ENCODE results near the gene ZNF385B. TPM values are rescaled to one million over a fixed set of nuclear protein-coding genes. Genes with fewer than 3 reads are reported as not detected.
"Not testable (repeated sequence)": the region's sequence is repeated elsewhere in the genome, so short reads cannot be mapped to it uniquely, and the experiment has no call there.

Gene ZNF385B
- total RNA-seq, 1 experiment from 2014 or later: not detected

DNA sequence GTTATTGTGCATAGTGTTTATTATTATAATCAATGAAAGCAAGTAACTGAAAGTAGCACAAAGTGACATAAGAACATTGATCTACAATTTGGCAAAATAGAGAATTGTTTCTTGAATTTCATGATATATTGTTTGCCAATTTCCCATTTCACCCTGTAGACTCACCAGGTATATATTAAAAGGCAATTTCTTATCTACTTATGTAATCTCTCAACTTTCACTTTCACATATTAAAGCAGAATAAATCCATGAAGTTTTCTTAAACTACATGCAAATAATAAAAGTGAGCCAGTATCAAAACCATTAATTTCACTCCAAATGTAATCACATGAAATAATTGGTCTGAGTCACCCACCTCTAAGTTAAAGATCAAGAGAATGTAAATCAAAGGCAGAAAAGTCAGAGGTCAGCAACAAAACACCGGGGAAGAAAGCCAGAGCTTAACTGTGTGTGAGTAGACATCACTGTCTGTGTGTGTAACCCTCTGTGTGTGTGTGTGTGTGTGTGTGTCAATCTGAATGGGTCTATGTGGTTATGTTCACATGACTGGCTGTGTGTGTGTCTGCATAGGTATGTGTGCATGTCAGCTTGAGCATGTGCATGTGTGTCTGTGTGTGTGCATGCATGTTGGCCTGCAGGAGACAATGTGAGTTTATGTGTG is 44.1 kb downstream of the ZNF385B start:
- DNase-seq (ENCODE audit: low read depth): no peak
- in situ Hi-C loops (cut with HindIII; ENCODE audit: low pct_unique_long_range_greater_than_20kb, low sequenced_read_pairs): no loop called here

DNA sequence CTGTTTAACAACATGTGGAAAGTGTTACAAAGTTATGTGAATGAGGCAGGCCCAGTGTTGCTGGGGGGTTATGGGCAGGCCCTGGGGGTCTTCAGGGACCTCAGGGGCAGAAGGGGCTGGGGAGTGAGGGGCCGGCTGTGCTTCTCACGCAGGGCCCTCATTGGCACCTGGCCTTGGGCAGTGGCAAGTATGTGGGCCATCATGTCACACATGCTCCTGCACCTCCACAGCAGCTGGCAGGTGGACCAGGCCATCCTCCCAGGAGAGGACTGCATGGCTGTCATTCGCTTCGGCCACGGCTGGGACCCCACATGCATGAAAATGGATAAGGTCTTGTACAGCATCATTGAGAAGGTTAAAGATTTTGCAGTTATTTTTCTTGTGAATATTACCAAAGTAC is 47.4 kb downstream of the ZNF385B start:
- no peak for DNase-seq (ENCODE audit: low read depth)
- in situ Hi-C loops (cut with HindIII; ENCODE audit: low pct_unique_long_range_greater_than_20kb, low sequenced_read_pairs): no loop called here

DNA sequence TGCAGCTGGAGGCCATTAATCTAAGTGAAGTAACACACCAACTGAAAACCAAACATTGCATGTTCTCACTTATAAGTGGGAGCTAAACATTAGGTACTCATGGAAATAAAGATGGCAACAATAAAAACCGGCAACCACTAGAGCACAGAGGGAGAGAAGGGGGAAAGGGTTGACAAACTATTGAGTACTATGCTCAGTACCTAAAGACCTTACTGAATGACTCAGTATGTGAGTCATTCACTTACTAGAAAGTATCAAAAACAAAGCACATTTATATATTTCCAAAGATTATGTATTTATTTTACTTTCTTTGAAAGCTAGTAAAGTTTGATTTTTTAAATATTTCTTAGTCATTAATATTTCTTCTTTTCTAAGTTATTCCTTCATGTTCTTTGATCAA is 48.9 kb downstream of the ZNF385B start:
- in situ Hi-C loops (cut with HindIII; ENCODE audit: low pct_unique_long_range_greater_than_20kb, low sequenced_read_pairs): no loop called here
- DNase-seq (ENCODE audit: low read depth): no peak

DNA sequence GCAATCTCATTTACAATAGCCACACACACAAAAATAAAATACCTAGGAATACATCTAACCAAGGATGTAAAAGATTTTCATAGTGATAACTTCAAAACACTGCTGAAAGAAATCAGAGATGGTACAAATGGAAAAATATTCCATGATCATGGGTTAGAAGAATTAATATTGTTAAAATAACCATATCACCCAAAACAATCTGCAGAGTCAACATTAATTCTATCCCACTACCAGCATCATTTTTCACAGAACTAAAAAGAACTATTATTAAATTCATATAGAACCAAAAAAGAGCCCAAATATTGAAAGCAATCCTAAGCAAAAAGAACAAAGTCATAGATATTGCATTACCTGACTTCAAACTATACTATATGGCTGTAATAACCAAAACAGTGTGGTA is 50.4 kb downstream of the ZNF385B start:
- in situ Hi-C loops (cut with HindIII; ENCODE audit: low pct_unique_long_range_greater_than_20kb, low sequenced_read_pairs): no loop called here
- no peak for DNase-seq (ENCODE audit: low read depth)

DNA sequence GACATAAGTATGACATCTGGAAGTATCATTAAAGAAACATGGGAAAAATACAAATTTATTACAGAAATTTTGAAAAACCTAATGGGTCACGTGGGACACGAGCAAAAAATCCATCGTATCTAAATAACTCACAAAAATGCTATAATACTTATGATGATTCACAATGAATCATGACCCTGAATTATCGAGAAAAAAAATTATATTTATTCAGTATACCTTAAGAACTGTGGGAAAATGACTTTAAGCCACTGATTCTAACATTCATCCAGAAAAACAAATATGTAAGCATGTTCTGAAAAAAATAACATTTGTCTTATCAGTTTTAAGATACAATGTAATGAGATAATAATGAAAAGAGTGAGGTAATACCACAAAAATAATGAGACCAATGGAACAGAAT is 51.8 kb downstream of the ZNF385B start:
- in situ Hi-C loops (cut with HindIII; ENCODE audit: low pct_unique_long_range_greater_than_20kb, low sequenced_read_pairs): no loop called here

DNA sequence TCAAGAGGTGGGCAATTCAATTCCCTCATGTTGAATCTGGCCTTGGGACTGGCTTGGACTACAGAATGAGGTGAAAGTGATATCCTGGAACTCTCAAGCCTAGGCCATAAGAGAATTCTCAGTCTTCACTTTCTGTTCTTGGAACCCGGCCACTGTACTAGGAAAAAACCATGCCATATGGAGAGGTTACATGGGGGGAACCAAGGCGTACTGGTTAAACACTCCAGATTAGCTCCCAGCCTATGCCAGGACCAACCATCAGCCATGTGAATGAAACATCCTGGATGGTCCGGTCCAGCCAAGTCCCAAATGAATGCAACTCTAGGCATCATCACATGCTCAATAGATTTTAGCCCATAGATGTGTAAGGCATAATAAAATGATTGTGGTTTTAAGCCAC is 56.4 kb downstream of the ZNF385B start:
- in situ Hi-C loops (cut with HindIII; ENCODE audit: low pct_unique_long_range_greater_than_20kb, low sequenced_read_pairs): no loop called here
- DNase-seq (ENCODE audit: low read depth): no peak

More for the DNA sequence above, 51.8 kb downstream of the ZNF385B start:
- no peak for DNase-seq (ENCODE audit: low read depth)

DNA sequence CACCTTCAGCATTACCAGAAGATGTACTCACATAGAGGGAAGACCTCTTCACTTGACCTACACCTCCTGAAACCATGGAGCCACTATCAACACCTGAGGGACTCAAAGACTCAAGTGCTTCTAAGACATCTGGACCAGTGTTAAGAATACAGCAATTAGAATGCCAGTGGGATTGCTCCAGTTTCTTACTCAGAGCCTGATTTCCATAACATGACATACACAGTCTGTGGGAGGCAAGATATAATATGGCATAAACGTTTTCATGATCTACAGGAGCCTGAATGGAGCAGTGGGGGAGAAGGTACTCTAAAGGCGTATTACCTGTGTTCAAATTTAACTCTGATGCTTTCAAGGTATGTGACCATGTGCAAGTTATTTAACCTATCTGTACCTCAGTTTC is 57.2 kb downstream of the ZNF385B start:
- no peak for DNase-seq (ENCODE audit: low read depth)
- in situ Hi-C loops (cut with HindIII; ENCODE audit: low pct_unique_long_range_greater_than_20kb, low sequenced_read_pairs): no loop called here

DNA sequence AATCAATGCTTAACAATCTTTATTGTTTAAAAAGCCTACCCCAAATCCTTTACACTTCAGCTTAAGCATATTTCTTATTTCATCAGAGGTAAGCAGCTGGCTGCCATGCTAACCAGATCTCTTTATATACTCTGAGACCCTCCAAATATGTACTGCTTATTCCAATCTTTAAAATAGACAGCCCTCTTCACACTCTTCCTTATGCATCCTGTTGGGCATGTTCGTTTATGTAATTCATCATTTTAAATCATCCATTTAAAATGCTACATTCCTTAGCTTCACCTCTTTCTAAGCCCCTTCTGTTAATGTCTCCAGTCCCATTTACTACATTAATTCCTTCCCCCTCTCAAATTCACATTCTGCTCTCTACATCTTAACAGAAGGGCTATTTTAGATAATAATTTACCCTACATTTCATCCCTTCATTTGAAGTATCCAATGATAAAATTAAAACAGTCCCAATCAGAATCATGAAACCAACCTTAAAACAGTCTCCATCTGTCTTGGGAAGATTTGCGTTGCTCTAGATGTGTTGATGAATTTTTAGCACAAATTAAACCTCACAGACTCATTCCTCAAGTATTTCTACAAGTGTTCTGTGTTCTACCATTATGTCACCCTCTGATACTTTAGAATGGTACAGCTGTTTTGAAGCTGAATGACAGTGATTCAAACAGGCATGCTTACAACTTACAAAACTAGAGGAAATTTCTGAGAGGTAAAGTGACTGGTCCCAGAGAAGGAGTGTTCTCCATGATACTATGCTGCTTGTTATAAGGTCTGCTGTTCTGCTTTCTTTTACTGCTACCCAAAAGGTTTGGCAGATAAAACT is 59.1 kb downstream of the ZNF385B start:
- no peak for DNase-seq (ENCODE audit: low read depth)
- in situ Hi-C loops (cut with HindIII; ENCODE audit: low pct_unique_long_range_greater_than_20kb, low sequenced_read_pairs): no loop called here

DNA sequence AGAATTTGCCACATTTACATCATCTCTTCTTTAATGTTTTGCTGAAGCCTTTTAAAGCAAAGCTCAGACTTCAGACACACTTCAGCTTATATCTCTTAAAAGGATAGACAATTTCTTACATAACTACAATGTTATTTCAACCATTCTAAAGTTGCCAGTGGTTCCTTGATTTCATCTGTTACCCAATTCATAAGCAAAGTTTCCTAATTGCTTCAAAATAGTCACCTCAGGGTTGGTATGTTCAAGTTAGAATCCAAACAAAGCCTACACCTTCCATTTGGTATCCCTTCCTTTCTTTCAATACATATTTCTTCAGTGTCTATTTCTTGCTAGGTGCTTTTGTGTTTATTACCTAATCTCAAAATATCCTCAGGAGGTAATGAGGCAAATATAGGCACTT is 60.6 kb downstream of the ZNF385B start:
- DNase-seq (ENCODE audit: low read depth): no peak
- in situ Hi-C loops (cut with HindIII; ENCODE audit: low pct_unique_long_range_greater_than_20kb, low sequenced_read_pairs): no loop called here

DNA sequence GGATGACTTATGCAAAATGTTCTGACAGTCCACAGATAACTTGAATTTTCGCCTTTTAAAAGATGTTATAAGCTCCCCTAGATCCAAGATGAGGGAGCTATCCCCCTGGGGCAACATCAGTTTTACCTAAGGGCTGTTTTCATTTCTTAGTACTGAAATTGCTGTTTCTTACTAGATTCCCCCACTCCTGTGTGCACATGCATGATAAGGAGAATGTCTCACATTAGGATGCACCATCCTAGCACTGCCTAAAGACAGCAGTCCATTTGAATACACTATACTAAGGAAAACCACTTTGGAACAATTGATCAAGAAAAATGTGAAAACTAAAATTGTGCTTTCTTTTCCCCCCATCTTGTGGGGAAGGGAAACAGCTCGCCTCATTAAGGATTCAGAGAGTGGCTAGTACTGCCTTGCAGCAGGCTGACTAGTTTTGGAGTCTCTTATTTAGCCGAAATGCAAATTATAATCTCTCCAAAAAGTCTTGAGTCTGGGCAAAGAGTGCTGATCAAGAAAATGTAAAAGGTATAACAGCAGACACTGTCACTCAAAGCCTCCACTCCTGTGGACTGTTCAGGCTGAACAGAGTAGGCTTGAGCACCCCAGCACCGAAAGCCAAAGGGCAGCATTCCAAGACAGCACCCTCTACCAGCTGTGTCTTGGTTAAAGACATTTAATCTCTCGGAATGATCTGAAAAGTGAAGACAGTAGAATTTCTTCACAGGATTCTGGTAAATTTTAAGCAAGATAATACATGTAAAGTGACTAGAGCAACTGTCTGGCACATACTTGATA is 65.0 kb downstream of the ZNF385B start:
- DNase-seq (ENCODE audit: low read depth): no peak
- in situ Hi-C loops (cut with HindIII; ENCODE audit: low pct_unique_long_range_greater_than_20kb, low sequenced_read_pairs): no loop called here

DNA sequence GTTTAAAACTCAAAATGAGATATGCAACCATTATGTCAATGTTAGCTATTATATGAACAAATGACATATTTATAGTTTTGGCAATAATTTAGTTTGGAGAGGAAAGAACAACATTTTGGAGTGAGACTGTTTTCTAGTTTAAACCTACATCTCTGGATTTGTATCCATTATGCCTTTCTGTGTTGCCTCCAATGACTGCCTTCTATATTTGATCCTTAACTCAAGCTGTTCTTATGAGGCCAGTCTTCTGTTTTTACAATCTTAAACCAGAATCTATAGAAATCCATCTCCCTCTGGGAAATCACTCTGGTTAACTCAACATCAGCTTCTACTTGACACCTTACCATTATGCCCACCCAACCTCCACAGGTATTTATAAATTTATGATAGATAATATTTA is 67.5 kb downstream of the ZNF385B start:
- DNase-seq (ENCODE audit: low read depth): no peak
- in situ Hi-C loops (cut with HindIII; ENCODE audit: low pct_unique_long_range_greater_than_20kb, low sequenced_read_pairs): no loop called here

DNA sequence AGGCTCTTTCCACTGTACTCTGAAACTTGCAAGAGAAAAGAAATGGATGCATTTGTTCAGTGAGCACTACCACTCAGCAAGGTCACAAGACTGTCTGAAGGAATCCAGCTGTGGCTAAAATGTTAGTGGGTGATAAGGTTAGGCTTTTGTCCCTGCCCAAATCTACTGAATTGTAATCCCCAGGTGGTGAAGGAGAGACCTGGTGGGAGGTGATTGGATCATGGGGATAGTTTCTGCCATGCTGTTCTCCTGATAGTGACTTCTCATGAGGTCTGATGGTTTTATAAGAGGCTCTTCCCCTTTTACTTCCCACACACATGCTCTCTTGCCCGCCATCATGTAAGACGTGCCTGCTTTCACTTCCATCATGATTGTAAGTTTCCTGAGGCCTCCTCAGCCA is 68.2 kb downstream of the ZNF385B start:
- in situ Hi-C loops (cut with HindIII; ENCODE audit: low pct_unique_long_range_greater_than_20kb, low sequenced_read_pairs): no loop called here
- no peak for DNase-seq (ENCODE audit: low read depth)

DNA sequence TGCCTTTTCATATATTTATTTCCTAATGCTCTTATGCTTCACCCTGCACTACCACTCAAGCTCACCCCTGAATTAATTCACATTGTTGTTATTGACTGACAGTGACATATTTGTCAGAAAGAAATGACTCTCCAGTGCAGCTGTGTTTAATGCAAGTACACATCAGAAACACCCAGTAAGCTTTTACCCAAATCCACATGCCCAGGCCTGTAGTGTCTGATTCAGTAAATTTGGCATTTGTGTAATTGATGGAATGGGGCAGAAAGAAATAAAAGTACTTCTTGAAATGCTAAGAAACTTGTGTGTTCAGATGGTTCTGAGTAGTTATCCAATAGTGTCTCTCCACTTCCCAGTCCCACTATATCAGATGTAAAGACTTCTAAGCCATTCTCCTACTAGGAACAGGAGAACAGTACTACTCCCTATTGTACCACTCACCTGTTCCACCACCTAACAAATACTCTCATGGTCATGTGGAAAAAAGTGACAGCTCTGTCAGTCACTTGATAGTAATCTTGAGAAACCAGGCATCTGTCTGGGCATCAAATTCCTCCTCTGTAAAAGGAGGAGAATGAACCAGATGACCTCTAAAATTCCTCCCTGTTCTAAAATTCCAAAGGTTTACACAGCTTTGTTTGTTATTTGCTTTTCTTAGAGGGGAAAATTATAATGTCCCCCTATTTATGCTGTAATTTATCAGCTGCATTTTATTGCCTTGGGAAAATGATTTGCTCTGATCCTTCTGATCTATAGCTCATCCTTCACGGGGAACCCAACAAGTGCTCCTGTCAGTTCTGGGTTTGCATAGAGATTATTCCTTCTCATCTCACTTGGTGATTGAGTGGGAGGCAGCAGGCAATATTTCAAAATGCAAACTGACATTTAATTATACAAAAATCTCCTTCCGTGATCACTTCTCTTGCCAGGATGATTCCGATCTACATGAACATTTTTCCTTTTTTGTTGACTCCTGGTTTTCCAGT is 70.9 kb downstream of the ZNF385B start:
- no peak for DNase-seq (ENCODE audit: low read depth)
- in situ Hi-C loops (cut with HindIII; ENCODE audit: low pct_unique_long_range_greater_than_20kb, low sequenced_read_pairs): no loop called here

DNA sequence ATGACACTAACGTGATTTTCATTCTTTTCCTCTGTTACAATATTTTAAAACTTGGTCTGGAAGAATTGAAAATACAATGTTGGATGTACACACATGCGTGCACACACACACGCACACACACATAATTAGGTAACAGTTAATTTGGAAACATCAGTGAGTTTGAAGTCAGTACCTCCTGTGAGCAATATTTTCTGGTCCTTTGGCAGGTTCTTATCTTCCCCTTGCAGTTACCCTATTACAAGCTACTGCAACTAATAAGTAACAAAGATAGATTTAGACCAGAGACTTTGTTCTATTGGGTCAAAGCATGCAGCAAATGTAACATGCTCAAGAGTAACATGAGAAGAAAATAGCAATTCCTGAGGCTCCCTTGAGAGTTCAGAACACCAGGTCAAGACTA is 73.3 kb downstream of the ZNF385B start:
- in situ Hi-C loops (cut with HindIII; ENCODE audit: low pct_unique_long_range_greater_than_20kb, low sequenced_read_pairs): no loop called here
- DNase-seq (ENCODE audit: low read depth): no peak

DNA sequence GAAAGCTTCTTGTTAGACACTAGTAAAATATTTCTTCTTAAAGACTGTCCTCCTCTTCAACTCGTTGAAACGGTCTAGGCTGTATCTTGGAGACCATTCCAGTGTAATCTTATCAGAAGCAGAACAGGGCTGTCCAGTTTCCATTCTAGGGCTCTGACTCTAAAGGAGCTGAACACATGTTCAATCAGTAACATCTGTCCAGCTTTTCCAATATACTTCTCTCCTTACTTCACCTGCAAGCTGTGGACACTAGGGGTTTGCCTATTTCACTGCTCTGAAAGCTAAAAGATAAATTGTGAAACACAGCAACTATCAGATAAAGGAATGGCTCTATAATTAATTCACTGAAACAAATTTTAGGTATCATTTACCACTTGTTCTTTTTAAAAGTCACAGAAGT is 73.8 kb downstream of the ZNF385B start:
- in situ Hi-C loops (cut with HindIII; ENCODE audit: low pct_unique_long_range_greater_than_20kb, low sequenced_read_pairs): no loop called here
- no peak for DNase-seq (ENCODE audit: low read depth)

DNA sequence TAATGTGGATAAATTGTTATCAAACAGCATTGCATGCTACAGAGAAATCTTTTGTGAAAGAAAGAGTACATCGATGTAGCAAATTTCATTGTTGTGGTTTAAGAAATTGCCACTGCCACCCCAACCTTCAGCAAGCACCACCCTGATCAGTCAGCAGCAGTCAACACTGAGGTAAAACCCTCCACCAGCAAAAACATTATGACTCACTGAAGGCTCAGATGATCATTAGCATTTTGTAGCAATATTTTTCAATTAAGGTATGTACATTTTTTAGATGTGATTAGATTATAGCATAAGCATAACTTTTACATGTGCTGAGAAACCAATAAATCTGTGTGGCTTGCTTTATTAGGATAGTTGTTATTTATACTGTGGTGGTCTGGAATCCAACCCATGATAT is 75.5 kb downstream of the ZNF385B start:
- in situ Hi-C loops (cut with HindIII; ENCODE audit: low pct_unique_long_range_greater_than_20kb, low sequenced_read_pairs): no loop called here
- no peak for DNase-seq (ENCODE audit: low read depth)

DNA sequence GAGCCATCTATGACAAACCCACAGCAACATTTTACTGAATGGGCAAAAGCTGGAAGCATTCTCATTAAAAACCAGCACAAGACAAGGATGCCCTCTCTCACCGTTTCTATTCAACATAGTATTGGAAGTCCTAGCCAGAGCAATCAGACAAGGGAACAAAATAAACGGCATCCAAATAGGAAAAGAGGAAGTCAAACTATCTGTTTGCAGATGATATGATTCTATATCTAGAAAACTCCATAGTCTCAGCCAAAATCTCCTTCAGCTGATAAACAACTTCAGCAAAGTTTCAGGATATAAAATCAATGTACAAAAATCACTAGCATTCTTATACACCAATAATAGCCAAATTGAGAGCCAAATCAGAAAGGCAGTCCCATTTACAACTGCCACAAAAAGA is 79.1 kb downstream of the ZNF385B start:
- in situ Hi-C loops (cut with HindIII; ENCODE audit: low pct_unique_long_range_greater_than_20kb, low sequenced_read_pairs); DNase-seq (ENCODE audit: low read depth): not testable (repeated sequence)

DNA sequence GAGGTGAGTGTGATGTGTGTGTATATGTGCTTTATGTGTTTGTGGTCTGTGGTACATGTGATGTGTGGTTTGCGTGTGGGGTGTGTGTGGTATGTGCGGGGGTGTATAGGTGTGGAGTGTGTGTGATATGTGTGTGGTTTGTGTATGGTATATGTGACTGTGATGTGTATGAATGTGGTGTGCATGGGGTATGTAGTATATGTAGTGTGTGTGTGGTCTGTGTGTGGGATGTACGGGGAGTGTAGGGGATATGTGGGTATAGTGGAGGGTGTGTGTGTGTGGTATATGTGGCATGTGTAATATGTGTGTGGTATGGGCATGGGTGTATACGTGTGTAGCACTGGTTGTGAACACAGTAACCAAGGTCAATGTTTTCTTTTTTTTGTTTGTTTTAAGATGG is 87.4 kb downstream of the ZNF385B start:
- in situ Hi-C loops (cut with HindIII; ENCODE audit: low pct_unique_long_range_greater_than_20kb, low sequenced_read_pairs): no loop called here
- no peak for DNase-seq (ENCODE audit: low read depth)
